HG02642 (cell line): Measurements from ENCODE around the gene SMURF2.

ENCODE experiments used
- ATAC-seq: cut with Tn5 transposase; IDR thresholded peaks from one replicate; pipeline ENCODE4 v1.9.1; 2021; ENCODE audit warnings: mild to moderate bottlenecking; ENCODE audit not compliant: unreplicated experiment, poor library complexity

Gene SMURF2

DNA sequence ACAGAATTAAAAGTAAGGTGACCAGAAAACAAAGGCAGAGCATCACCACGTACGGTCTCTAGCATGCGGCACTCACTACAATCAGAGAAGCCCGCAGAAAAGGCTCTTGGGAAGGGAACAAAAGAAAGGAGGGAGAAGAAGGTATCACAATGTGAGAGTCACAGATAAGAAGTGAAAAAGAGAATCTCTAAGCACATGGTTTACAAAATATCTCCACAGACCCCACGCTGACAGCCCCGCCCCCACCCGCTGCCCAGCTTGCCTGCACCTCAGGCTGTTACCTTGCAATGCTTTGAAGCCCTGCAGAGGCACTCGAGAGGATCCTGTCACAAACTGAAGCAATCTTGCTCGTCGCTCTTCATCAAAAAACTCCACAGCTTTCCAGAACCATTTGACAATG lies 114.8 kb downstream of the SMURF2 start:
- no peak for ATAC-seq

- ATAC-seq = no peak
Measured at GRCh38 chr17:64546716-64547115, 115.4 kb downstream of the SMURF2 start.

- ATAC-seq = no peak
Measured at GRCh38 chr17:64544742-64545141, 117.4 kb downstream of the SMURF2 start.

GRCh38 chr17:64540118-64540776 lies 121.9 kb downstream of the SMURF2 start:
- ATAC-seq = no peak

GRCh38 chr17:64538508-64539130 lies 123.5 kb downstream of the SMURF2 start:
- ATAC-seq = no peak

DNA sequence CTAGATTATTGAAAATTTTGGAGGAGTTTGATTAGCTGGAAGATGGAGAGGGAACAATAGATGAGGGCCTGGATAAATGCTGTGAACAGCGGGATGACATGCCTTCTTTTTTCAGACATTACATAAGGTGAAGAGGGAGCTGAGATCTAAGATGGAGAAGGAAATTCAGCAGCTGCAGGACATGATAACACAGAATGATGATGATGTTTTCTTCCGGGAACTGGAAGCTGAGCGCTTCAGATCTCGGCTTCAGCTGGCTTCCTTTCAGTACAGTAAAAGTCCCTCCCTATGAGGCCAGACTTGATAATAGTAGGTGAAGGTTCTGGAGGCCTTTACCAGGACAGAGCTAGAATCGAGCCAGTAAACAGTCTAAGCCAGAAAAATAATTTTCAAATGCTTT lies 124.6 kb downstream of the SMURF2 start:
- no peak for ATAC-seq

GRCh38 chr17:64536913-64537312 lies 125.2 kb downstream of the SMURF2 start:
- no peak for ATAC-seq

DNA sequence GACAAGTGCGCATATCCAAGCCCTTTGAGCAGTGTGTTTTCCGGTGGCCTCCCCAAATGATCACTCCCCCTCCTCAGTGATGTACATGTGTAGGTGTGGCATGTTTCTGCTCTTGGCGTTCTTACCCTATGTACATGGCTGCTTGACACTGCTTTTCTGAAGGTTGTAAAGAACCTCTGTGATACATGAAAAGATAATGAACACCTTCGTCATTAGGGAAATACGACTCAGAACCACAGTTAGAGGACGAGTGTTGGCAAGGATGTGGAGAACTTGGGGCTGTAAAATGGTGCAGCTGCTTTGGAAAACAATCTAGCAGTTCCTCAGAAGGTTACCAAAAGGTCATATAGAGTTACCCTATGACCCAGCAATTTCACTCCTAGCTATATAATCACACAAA lies 126.8 kb downstream of the SMURF2 start:
- ATAC-seq = no peak

- ATAC-seq = no peak
Measured at GRCh38 chr17:64534187-64534586, 127.9 kb downstream of the SMURF2 start.

DNA sequence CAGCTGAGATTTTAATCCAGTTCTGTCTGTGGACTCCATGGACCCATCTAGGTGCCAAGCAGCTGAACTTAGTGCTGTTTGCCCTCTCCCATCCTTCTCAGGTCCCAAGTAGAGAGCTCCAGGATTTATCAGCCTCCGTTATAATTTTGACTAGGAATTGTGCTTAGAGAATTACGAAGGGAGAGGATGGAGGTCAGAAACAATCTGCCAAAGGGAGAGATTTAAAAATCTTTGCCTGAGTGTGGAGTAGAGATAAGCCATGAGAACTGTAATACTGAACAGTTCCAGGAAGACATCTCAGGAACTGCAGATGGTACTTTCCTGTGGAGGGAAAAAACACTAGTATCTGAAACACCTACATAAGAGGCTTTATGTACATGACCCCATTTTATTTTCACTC lies 128.3 kb downstream of the SMURF2 start:
- ATAC-seq = no peak

DNA sequence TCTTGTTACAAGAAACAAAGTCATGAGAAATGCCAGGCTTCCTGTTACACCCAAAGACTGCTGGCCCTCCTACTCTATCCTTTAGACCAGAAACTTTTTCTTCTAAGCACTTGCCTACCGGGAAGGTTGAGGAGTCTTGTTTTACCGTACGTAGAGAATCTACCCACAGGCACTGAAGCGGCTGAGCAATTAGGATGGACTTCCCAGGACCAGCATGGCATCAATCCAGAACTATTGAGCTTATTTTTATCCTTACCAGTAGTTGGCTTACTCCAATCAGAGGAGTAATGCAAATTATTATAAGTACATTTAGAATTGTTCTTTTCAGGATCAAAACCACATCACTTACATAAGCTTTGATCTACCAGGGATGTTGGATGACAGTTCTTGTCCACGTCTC lies 129.7 kb downstream of the SMURF2 start:
- no peak for ATAC-seq

GRCh38 chr17:64531955-64532371 lies 130.1 kb downstream of the SMURF2 start:
- no peak for ATAC-seq

GRCh38 chr17:64529221-64529620 lies 132.9 kb downstream of the SMURF2 start:
- ATAC-seq = no peak

DNA sequence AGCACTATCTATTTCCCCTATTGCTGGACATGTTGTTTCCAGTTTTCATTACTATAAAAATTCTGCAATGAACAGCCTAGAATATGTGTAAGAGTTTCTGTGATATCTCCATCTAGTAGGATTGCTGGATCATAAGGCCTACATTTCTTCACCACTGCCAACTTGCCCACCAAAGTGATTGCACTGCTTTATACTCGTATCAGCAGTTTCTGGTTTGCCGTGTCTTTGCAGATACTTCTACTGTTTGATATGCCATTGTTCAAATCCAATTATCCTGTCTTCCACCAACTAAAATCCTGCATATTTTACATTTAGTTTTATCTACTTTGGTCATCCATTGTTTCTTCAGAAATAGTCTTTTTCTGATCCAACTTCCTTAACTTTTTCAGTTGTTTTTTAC lies 134.2 kb downstream of the SMURF2 start:
- no peak for ATAC-seq

GRCh38 chr17:64520359-64520758 lies 141.7 kb downstream of the SMURF2 start:
- ATAC-seq = no peak

DNA sequence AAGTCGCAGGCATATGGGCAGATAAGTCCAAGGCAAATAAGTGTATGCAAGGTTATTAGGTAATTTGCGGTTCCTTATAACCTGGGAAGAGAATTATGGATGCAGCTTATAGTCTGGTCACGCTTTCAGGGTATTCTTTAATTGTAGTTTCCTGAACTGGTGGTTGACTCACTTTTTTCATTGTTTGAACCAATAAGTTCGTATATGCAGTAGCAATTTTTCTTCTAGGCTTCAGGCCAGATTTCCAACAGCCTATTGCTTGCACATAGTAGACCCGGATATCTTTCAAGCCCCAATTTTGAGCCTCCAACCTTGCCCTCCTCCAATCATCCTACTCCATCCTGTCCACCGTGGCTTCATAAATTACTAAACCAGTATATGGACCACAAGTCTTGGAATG lies 142.5 kb downstream of the SMURF2 start:
- ATAC-seq = no peak

DNA sequence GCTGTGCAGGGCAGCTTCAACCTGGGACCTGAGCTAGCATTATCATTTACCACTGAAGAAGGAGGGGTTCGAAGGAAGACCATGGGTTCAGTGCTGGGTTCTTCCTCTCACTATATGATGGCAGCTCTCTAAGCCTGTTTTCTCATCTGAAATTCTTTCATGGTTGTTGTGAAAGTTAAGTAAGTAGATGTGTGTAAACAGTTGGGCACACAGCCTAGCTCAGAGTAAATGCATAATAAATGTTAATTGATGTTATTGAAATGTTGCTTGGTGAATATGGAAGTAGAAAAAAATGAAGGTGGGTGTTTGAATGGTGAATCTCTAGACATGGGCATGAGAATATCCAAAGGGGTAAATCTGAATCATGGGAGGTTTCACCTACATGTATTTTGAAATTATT lies 146.3 kb downstream of the SMURF2 start:
- no peak for ATAC-seq

- no peak for ATAC-seq
Measured at GRCh38 chr17:64515419-64515818, 146.7 kb downstream of the SMURF2 start.

DNA sequence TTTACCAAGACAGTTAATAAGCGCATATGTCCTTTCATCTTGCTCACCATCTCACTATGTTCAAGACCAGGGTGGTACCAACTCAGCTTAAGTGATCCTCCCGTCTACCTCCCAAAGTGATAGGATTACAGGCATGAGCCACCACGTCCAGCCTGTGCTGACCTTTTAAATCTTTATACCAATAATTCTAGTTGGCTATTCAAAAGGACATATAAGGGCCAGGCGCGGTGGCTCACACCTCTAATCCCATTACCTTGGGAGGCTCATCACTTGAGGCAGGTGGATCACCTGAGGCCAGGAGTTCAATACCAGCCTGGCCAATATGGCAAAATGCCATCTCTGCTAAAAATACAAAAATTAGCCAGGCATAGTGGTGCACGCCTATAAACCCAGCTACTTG lies 152.9 kb downstream of the SMURF2 start:
- no peak for ATAC-seq

DNA sequence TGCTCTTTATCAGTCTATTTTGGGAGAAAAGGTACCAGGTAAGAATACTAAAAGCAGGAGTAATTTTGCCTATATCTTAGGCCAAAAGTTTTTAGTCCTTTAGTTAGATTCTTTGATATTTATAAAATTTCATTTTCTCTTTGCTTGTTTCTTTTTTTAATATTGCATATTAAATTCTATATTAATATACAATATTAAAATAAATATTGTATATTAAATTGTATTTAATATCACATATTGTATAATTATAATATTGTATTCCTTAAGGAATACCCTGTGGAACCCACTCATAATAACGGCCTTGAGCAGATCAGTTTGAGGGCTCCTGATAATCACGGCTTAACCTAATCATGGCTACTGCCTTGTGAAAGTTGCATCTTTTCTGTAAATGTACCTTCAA lies 153.4 kb downstream of the SMURF2 start:
- ATAC-seq = no peak

- ATAC-seq = peak; percentile 2
Measured at GRCh38 chr17:64507413-64507782, 154.7 kb downstream of the SMURF2 start.
